GM21529 (cell line): ENCODE measurements around the gene IMPG1.

Experiments used
- ATAC-seq: cut with Tn5 transposase; IDR thresholded peaks from one replicate; pipeline ENCODE4 v1.9.1; 2021; ENCODE audit not compliant: unreplicated experiment

Gene IMPG1, protein sequence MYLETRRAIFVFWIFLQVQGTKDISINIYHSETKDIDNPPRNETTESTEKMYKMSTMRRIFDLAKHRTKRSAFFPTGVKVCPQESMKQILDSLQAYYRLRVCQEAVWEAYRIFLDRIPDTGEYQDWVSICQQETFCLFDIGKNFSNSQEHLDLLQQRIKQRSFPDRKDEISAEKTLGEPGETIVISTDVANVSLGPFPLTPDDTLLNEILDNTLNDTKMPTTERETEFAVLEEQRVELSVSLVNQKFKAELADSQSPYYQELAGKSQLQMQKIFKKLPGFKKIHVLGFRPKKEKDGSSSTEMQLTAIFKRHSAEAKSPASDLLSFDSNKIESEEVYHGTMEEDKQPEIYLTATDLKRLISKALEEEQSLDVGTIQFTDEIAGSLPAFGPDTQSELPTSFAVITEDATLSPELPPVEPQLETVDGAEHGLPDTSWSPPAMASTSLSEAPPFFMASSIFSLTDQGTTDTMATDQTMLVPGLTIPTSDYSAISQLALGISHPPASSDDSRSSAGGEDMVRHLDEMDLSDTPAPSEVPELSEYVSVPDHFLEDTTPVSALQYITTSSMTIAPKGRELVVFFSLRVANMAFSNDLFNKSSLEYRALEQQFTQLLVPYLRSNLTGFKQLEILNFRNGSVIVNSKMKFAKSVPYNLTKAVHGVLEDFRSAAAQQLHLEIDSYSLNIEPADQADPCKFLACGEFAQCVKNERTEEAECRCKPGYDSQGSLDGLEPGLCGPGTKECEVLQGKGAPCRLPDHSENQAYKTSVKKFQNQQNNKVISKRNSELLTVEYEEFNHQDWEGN

DNA sequence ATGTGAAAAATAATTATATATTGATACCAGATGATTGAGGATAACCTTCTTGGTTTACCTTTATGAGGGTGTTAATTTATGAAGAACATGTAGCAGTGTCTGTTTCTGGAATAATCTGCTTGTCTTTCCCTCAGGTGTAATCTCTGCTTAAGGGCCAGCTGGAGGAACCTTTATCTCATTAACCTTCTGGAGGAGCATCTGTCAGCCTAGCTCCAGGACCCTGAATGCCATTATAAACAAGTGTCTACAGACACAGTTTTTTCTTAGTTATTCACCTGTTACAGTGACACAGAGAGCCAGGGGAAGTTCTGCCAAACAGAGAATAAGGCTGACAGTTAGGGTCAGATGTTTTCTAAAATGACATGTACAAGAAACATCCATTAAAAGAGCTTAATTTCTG lies at the start of gene IMPG1:
Gene IMPG1 (minus strand): TSS at position 101 of the 400 bp plus-strand sequence. CDS start 174 bp downstream, outside the sequence.
- no peak for ATAC-seq

DNA sequence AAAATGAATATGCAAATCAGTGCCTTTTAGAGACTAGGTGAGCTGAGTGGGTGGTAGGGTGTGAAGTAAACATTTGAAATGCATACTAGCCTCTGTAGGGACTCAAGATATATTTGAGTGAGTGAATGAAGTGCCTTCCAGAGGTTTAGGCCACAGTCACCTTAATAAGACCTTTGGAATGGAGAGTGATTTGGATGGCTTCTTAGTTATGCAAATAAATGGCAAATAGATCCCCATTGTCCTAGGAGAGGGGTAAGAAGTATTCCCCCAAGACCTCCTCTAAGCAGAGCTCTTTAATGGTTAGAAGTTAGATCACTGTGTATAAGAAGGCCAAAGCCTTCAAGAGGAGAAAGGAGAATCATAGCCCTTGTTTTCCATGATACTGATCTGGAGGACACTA lies 47.8 kb upstream of the IMPG1 start:
- ATAC-seq, result no peak

GRCh38 chr6:76073281-76073680 lies 819 bp upstream of the IMPG1 start:
- ATAC-seq, result no peak

GRCh38 chr6:76057469-76057868 lies 15.0 kb downstream of the IMPG1 start:
- no peak for ATAC-seq

- ATAC-seq, result no peak
Observed at GRCh38 chr6:76052314-76052713, 20.1 kb downstream of the IMPG1 start.

GRCh38 chr6:76043690-76044089 lies 28.8 kb downstream of the IMPG1 start:
- ATAC-seq, result no peak

DNA sequence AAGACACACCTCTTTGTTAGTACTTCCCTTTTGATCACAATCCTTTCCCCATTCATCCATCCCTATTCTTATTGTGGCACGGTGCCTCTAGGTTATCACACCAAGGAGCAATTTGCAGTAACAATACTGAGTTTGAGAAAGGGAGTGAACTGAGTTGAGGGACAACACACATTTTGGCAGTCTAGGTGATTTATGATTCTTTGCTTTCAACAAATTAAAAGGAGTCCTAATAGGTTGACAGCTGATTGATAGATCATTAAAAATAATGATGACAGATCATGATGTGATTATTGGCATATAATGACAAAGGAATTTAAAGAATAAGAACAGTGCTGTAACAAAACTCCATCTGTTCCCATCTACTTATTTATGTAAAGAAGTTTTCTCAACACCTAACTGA lies 36.7 kb downstream of the IMPG1 start:
- no peak for ATAC-seq

DNA sequence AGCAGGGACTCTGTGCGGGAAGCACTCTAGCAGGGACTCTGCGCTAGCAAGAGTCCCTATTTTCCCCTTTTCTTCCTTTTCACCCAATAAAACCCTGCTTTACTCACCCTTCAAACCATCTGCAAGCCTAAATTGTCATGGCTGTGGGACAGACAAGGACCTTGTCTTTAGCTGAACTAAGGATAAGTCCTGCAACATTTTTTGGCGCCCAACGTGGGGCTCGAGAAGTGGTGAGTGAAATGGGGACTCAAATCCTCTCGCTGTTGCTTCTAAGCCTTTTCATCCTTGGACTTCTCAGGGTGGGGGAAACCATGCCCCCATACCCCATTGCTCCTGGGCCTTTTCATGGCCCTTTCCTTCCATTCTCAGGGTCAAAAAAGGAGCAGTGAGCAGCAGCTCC lies 46.4 kb downstream of the IMPG1 start:
- no peak for ATAC-seq

DNA sequence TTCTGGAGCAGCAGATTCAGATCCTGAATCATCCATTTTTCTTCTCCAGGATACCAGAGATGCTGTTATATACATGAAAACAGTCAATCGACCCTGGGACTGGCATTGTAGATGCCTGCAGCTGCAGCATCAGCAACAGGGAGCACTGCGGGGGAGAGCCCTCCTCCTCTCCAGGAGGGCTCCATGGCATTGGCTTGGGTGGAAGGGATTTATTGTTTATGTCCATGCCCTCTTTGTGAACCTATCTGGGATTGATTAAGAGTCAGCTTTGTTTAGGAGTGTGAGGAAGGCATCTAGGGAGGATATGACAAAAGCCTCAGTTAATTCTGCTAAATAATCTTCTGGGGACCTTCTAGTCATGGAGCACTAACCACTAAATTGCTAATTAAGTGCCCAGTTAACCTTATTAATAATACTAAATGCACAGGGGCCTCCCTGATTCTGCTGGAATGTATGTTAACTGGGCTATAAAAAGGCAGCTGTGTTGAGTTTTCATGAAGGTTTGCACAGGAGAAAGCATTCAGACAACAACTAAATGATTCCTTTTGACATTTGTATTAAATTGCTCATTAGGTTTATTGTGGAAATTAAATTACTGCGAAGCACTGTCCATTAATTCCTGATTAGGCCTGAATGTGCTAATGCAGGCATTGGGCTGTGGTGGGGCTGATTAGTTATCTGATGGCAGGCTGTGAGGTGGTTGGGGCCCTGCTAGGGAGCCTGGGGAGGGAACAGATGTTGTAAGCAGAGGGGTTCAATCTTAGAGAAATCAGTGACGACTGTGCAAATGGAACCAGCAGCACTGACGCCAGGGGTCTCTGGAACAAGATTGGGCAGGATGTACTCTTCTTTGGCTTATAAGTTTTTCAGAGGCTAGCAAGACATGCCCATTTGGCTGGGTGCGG lies 57.6 kb downstream of the IMPG1 start:
- ATAC-seq, result no peak

- peak; percentile 74 for ATAC-seq
Observed at GRCh38 chr6:76004202-76004601, 68.3 kb downstream of the IMPG1 start.

- ATAC-seq, result no peak
Observed at GRCh38 chr6:76003686-76004085, 68.8 kb downstream of the IMPG1 start.

DNA sequence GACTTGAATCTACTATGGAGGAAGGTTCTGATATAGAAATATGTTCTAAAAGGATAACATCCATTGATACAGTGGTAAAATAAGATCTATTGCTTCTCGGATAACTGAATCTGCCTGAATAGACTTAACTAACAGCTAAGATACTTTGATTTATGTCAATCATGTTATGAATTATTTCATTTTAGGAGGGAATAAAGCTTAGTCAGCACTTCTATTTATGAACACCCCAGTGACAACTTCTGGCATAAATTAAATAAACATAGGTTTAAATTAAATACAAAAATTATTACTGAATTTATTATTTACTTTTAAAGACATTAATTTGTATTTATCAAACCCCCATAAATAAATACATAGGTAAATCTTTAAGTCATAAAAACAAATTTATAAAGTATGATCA lies 69.3 kb downstream of the IMPG1 start:
- no peak for ATAC-seq

GRCh38 chr6:76000629-76001028 lies 71.8 kb downstream of the IMPG1 start:
- ATAC-seq, result no peak

- no peak for ATAC-seq
Observed at GRCh38 chr6:75997696-75998095, 74.8 kb downstream of the IMPG1 start.

DNA sequence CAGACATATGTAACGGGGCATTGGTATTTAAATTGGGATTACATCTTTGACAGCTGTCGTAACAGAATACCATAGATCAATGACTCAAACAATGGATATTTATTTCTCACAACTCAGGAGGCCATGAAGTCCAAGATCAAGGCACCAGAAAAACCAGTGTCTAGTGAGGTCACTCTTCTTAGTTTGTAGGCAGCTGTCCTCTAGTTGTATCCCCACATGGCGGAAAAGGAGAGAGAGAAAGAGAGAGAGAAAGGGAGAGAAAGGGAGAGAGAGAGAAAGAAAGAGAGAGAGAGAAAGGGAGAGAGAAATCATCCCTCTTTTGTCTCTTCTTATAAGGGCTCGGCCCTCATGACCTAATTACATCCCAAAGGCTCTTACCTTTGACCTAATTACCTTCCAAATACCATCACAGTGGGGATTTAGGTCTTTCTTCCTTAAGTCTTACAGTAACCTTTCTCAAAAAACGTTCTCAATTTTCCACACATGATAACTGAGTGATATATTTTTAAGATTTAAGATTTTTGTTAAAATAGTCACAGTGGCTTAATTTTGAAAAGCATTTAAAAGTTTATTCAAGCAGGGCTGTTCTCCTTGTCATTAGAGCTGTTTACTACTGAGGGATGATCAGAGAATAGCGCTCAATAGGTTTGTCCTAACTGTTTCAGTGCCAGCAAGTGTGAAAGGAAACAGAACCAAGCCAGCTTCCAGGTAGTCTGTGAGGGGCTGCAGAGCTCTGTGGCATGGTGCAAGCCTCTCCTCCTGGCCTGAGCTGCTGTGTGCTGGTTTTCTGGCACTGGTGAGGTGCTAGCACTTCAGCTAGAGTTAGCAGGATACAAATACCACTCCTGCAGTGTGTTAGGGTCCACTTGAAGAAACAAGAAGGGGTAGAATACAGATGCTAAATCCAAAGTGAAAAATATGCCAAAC lies 79.0 kb downstream of the IMPG1 start:
- ATAC-seq, result no peak

GRCh38 chr6:75991941-75992340 lies 80.5 kb downstream of the IMPG1 start:
- no peak for ATAC-seq

- ATAC-seq, result no peak
Observed at GRCh38 chr6:75986935-75987334, 85.5 kb downstream of the IMPG1 start.

DNA sequence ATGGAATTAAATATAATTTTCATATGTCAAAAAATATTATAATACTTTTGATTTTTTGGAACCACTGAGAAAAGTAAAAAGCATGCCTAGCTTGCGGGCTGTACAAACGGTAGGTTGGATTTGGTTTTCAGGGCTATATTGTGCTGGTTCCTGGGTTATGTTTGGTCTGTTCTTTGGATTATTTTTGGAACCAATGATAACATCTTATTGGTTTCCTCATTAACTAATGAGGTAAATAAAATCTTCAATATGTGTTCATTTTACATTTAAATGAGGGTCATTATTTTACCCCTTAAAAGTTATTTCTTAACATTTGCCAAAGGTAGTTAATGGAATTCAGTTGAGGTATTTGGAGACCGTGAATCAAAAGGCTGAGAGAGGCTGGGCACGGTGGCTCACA lies 96.6 kb downstream of the IMPG1 start:
- ATAC-seq, result no peak

- no peak for ATAC-seq
Observed at GRCh38 chr6:75970093-75970492, 102.4 kb downstream of the IMPG1 start.

GRCh38 chr6:75968143-75968542 lies 104.3 kb downstream of the IMPG1 start:
- no peak for ATAC-seq
